OCI-LY7 (cell line): ENCODE results near the gene ATXN1.

ENCODE experiments used
- CTCF ChIP-seq: fragments of 200-600 bp; sonication (generic); conservative IDR thresholded peaks from 2 replicates; pipeline ENCODE4 v1.5.1; 2014; ENCODE audit warnings: mild to moderate bottlenecking, antibody characterized with exemption, low read length, moderate library complexity, mixed read lengths
- EZH2phosphoT487 ChIP-seq: fragments of 200-600 bp; sonication (generic); IDR thresholded peaks from 2 replicates; pipeline ENCODE4 v1.6.1; 2018; ENCODE audit warnings: low read depth, borderline replicate concordance, mild to moderate bottlenecking, mixed run types, antibody characterized with exemption, low read length, moderate library complexity, mixed read lengths

- TF ChIP-seq CTCF (no peak), EZH2phosphoT487 (no peak)
Observed at GRCh38 chr6:16271428-16271827, 489.8 kb downstream of the ATXN1 start.
